HepG2 (cell line): ENCODE measurements around the gene DISP2. TPM values are rescaled to one million over a fixed set of nuclear protein-coding genes. Genes with fewer than 3 reads are reported as not detected.

Experiments
- AGO2 ChIP-seq: fragments of 200-400 bp; formaldehyde crosslinking; optimal IDR thresholded peaks from 2 replicates; pipeline ENCODE3; 2017; ENCODE audit warnings: mild to moderate bottlenecking, low read depth, low read length, moderate library complexity
- CEBPG ChIP-seq: IDR thresholded peaks from 2 replicates; pipeline ENCODE4 v1.6.1; 2016
- GATAD2A ChIP-seq: IDR thresholded peaks from 2 replicates; pipeline ENCODE4 v1.6.1; 2016
- RBFOX2 ChIP-seq: fragments of 200-400 bp; formaldehyde crosslinking; IDR thresholded peaks from 2 replicates; pipeline ENCODE4 v1.6.1; 2017; ENCODE audit warnings: low read depth, mild to moderate bottlenecking, low read length
- TAF1 ChIP-seq: sonication (generic); formaldehyde crosslinking; IDR thresholded peaks from 2 replicates; pipeline ENCODE4 v1.4.0; 2020; ENCODE audit warnings: missing genetic modification reagents
- ZNF318 ChIP-seq: sonication (generic); formaldehyde crosslinking; IDR thresholded peaks from 2 replicates; pipeline ENCODE4 v1.4.0; 2020; ENCODE audit warnings: mild to moderate bottlenecking, missing genetic modification reagents
- ZNF407 ChIP-seq: sonication (generic); formaldehyde crosslinking; IDR thresholded peaks from one replicate; pipeline ENCODE4 v1.5.1; 2020; ENCODE audit warnings: mild to moderate bottlenecking, missing genetic modification reagents; ENCODE audit errors: not compliant biosample characterization
- ZNF772 ChIP-seq: sonication (generic); formaldehyde crosslinking; IDR thresholded peaks from 2 replicates; pipeline ENCODE4 v1.5.0; 2020; ENCODE audit warnings: mild to moderate bottlenecking, missing genetic modification reagents
- polyA plus RNA-seq, 8 experiments: library from polyadenylated mRNA; depleted of rRNA in 3 of 8; stranded (reverse) in 7 of 8; unstranded in 1 of 8; fragments of >200 nt; fragmentation: Illumina TruSeq in 4 of 8; extraction: Trizol in 4 of 8; gene quantifications; 2 replicates each; pipeline versions ENCODE4 v1.2.1 to v1.2.3, GENCODE V29; 2011 to 2016; ENCODE audit warnings: low read depth in 4 of 8, missing spikeins in 1 of 8, mixed read lengths in 1 of 8; ENCODE audit not compliant: insufficient read depth in 1 of 8
- total RNA-seq, 5 experiments: library from RNA; depleted of rRNA; stranded (reverse); fragments of >200 nt; fragmentation: Illumina TruSeq; extraction: Trizol; gene quantifications; 2 replicates each; pipeline ENCODE4 v1.2.3, GENCODE V29; 2016; ENCODE audit warnings: low read depth in 1 of 5
- TF ChIP-seq, protein P1 (sequence below): sonication (generic); formaldehyde crosslinking; IDR thresholded peaks from 2 replicates; pipeline ENCODE4 v1.8.0; 2022; ENCODE audit warnings: mild to moderate bottlenecking, missing genetic modification reagents, borderline replicate concordance

The DISP2 gene
- total and polyA plus RNA-seq, 2 of the 13 experiments (the other 11 are each of a cell fraction or from before 2014, with no cell fraction given) = 0.09 to 0.32 TPM

GRCh38 chr15:40420071-40420713 is 62.2 kb downstream of the DISP2 start (continued):
- no peak for TF ChIP-seq ZNF407 (CRISPR knock-in tag)
- no peak for TF ChIP-seq ZNF772 (CRISPR knock-in tag)
- TF ChIP-seq, protein P1, sequence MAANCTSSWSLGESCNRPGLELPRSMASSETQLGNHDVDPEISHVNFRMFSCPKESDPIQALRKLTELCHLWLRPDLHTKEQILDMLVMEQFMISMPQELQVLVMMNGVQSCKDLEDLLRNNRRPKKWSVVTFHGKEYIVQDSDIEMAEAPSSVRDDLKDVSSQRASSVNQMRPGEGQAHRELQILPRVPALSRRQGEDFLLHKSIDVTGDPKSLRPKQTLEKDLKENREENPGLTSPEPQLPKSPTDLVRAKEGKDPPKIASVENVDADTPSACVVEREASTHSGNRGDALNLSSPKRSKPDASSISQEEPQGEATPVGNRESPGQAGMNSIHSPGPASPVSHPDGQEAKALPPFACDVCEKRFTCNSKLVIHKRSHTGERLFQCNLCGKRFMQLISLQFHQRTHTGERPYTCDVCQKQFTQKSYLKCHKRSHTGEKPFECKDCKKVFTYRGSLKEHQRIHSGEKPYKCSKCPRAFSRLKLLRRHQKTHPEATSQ = no peak
- no peak for TF ChIP-seq TAF1 (CRISPR knock-in tag)
- no peak for TF ChIP-seq ZNF318 (CRISPR knock-in tag)
- TF ChIP-seq AGO2 = peak; percentile 70
- peak; percentile 52 for TF ChIP-seq RBFOX2
- no peak for TF ChIP-seq CEBPG
- TF ChIP-seq GATAD2A = no peak
- TF ChIP-seq, all 625 proteins: peak for 2
